DND-41 (cell line): ENCODE measurements around the gene SMPD3.

Experiments used
- ATAC-seq: fragments of 200-7000 bp; cut with Tn5 transposase; 3 replicates; pipeline ENCODE4 v1.9.1; 2021; ENCODE audit warnings: low read depth; ENCODE audit not compliant: insufficient read depth
- DNase-seq: peaks from one replicate; pipeline ENCODE4 v3.0.0-alpha.2; 2020
- H2AFZ ChIP-seq: 2 replicates; pipeline ENCODE4 v1.6.0; 2012; ENCODE audit warnings: low read depth, low read length
- H3K27ac ChIP-seq: 2 replicates; pipeline ENCODE4 v1.5.1; 2012; ENCODE audit warnings: low read length, inconsistent platforms
- H3K27me3 ChIP-seq: fragments of 200-600 bp; sonication (generic); 2 replicates; pipeline ENCODE4 v1.6.0; 2012; ENCODE audit warnings: low read length, mild to moderate bottlenecking, inconsistent platforms; ENCODE audit not compliant: insufficient read depth, poor library complexity
- H3K36me3 ChIP-seq: 2 replicates; pipeline ENCODE4 v1.5.1; 2012; ENCODE audit warnings: low read length, inconsistent platforms; ENCODE audit not compliant: insufficient read depth
- H3K4me1 ChIP-seq: 2 replicates; pipeline ENCODE4 v1.5.1; 2012; ENCODE audit warnings: mild to moderate bottlenecking, low read length; ENCODE audit not compliant: insufficient read depth
- H3K4me2 ChIP-seq: 2 replicates; pipeline ENCODE4 v1.6.0; 2012; ENCODE audit warnings: mild to moderate bottlenecking, moderate library complexity, low read length, inconsistent platforms; ENCODE audit not compliant: insufficient read depth
- H3K4me3 ChIP-seq, 2 experiments: fragments of 200-600 bp in 1 of 2; shearing (Covaris generic) in 1 of 2; 2 replicates each; pipeline ENCODE4 v1.5.1; 2012 to 2016; ENCODE audit warnings: inconsistent platforms in 2 of 2, low read length in 2 of 2, mild to moderate bottlenecking in 2 of 2, low read depth in 1 of 2, moderate library complexity in 1 of 2
- H3K79me2 ChIP-seq: 2 replicates; pipeline ENCODE4 v1.6.0; 2012; ENCODE audit warnings: low read length, inconsistent platforms; ENCODE audit not compliant: insufficient read depth
- H3K9ac ChIP-seq: 2 replicates; pipeline ENCODE4 v1.6.0; 2012; ENCODE audit warnings: low read depth, mild to moderate bottlenecking, inconsistent platforms, low read length, moderate library complexity
- H3K9me3 ChIP-seq: 2 replicates; pipeline ENCODE4 v1.5.1; 2012; ENCODE audit warnings: low read length, moderate library complexity, mild to moderate bottlenecking, inconsistent platforms; ENCODE audit not compliant: insufficient read depth, severe bottlenecking
- H4K20me1 ChIP-seq: 2 replicates; pipeline ENCODE4 v1.6.0; 2012; ENCODE audit warnings: low read length; ENCODE audit not compliant: insufficient read depth
- EZH2 ChIP-seq: IDR thresholded peaks from 3 replicates; pipeline ENCODE4 v1.6.1; 2012; ENCODE audit warnings: borderline replicate concordance, low read depth, mild to moderate bottlenecking, moderate library complexity, low read length, inconsistent platforms; ENCODE audit not compliant: severe bottlenecking
- TF ChIP-seq, protein P1 (sequence below): IDR thresholded peaks from 2 replicates; pipeline ENCODE4 v1.5.1; 2012; ENCODE audit warnings: borderline replicate concordance, low read length, moderate library complexity, mild to moderate bottlenecking; ENCODE audit not compliant: poor library complexity, severe bottlenecking; ENCODE audit errors: extremely low read depth

Gene SMPD3

DNA sequence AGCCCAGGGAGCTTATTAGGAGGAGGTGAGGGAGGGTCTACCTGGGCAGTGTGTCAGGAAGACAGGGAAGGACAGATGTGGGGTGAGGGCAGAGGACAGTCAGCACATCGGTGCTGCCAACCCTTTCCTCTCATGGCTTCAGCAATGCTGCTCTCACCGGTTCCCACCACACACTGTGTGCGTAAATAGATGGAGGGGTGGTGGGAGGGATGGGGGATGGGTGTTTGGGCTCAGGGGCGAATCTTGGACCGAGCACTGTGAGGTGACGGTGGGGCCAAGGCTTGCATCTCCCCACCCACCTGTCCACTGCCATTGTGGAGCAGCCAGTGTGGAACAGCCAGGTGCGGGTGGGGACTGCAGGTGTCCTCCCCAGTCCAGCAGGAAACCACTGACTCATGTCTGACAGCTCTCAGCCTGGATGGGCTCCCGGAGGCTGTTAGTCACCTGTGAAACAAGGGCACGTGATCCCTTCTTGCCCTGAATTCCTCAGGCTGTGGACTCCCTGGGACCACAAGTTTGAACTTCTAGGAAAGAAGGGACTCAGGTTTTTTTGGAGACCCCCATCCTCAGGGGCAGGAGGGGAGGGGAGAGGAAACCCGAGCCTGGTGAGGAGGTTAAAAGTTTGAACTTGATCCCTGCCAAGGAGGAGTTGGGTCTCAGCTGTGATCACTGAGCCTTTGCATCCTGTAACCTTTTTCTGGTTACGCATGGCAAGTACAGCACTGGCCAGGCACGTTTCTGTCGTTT lies 42.7 kb upstream of the SMPD3 start:
- peaks cover 14% of the 10 kb centered on the region for H3K4me1 ChIP-seq
- no peaks in the 10 kb centered on the region for H3K79me2 ChIP-seq
- H3K4me2 ChIP-seq, result no peak overlapping the region
- peak; percentile 50; the same call in 2 of the 3 replicates for ATAC-seq
- no peak overlapping the region for H3K4me3 ChIP-seq
- TF ChIP-seq, protein P1, sequence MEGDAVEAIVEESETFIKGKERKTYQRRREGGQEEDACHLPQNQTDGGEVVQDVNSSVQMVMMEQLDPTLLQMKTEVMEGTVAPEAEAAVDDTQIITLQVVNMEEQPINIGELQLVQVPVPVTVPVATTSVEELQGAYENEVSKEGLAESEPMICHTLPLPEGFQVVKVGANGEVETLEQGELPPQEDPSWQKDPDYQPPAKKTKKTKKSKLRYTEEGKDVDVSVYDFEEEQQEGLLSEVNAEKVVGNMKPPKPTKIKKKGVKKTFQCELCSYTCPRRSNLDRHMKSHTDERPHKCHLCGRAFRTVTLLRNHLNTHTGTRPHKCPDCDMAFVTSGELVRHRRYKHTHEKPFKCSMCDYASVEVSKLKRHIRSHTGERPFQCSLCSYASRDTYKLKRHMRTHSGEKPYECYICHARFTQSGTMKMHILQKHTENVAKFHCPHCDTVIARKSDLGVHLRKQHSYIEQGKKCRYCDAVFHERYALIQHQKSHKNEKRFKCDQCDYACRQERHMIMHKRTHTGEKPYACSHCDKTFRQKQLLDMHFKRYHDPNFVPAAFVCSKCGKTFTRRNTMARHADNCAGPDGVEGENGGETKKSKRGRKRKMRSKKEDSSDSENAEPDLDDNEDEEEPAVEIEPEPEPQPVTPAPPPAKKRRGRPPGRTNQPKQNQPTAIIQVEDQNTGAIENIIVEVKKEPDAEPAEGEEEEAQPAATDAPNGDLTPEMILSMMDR, result no peak
- TF ChIP-seq EZH2, result no peak
- no peaks in the 10 kb centered on the region for H3K36me3 ChIP-seq
- no peak overlapping the region for H3K27ac ChIP-seq
- peak; percentile 22 for DNase-seq
- H4K20me1 ChIP-seq, result no peaks in the 10 kb centered on the region
- no peak overlapping the region for H2AFZ ChIP-seq
- H3K9ac ChIP-seq, result no peak overlapping the region
- H3K27me3 ChIP-seq, result no peaks in the 10 kb centered on the region
- H3K9me3 ChIP-seq, result no peaks in the 10 kb centered on the region

- Histone ChIP-seq H3K4me3 (no peak overlapping the region), H3K9me3 (no peaks in the 10 kb centered on the region), H3K36me3 (no peaks in the 10 kb centered on the region), H3K4me1 (peaks cover 14% of the 10 kb centered on the region), H3K27me3 (no peaks in the 10 kb centered on the region), H2AFZ (no peak overlapping the region), H3K4me2 (no peak overlapping the region), H3K27ac (no peak overlapping the region), H4K20me1 (no peaks in the 10 kb centered on the region), H3K79me2 (no peaks in the 10 kb centered on the region), H3K9ac (no peak overlapping the region)
- DNase-seq, result no peak
- TF ChIP-seq, protein P1, result no peak
- no peak for TF ChIP-seq EZH2
- no peak for ATAC-seq
Measured at GRCh38 chr16:68490358-68490757, 42.0 kb upstream of the SMPD3 start.

- Histone ChIP-seq H3K4me3 (no peak overlapping the region), H4K20me1 (no peaks in the 10 kb centered on the region), H3K36me3 (no peaks in the 10 kb centered on the region), H2AFZ (no peak overlapping the region), H3K79me2 (no peaks in the 10 kb centered on the region), H3K4me2 (no peak overlapping the region), H3K27me3 (no peaks in the 10 kb centered on the region), H3K9me3 (no peaks in the 10 kb centered on the region), H3K9ac (no peak overlapping the region), H3K27ac (no peak overlapping the region), H3K4me1 (peaks cover 14% of the 10 kb centered on the region)
- DNase-seq, result no peak
- TF ChIP-seq EZH2, result no peak
- TF ChIP-seq, protein P1, result no peak
- ATAC-seq, result no peak
Measured at GRCh38 chr16:68488554-68488953, 40.2 kb upstream of the SMPD3 start.
